WTC11 (cell line): ENCODE results near the gene UBE3C. TPM values are rescaled to one million over a fixed set of nuclear protein-coding genes. Genes with fewer than 3 reads are reported as not detected.
A peak's percentile ranks its signal among the peaks of the same experiment; 100 is the strongest.

ENCODE experiments used
- ATAC-seq: fragments of 200-7000 bp; cut with Tn5 transposase; 2 replicates; pipeline ENCODE4 v1.10.0; 2021; ENCODE audit warnings: mild to moderate bottlenecking, moderate library complexity
- CTCF ChIA-PET: fragments of 300-600 bp; sonication (Branson Sonifier 250); formaldehyde crosslinking; loops from one replicate; lab custom pipeline; 2021; ENCODE audit warnings: antibody characterized with exemption; lab: Charles Lee
- POLR2A ChIA-PET: fragments of 350-600 bp; sonication (Branson Sonifier 250); formaldehyde crosslinking; loops from one replicate; lab custom pipeline; 2021; ENCODE audit warnings: antibody characterized with exemption; lab: Charles Lee
- DNase-seq: peaks from one replicate; pipeline ENCODE4 v3.0.0; 2021; ENCODE audit warnings: low spot score
- H3K27ac Mint-ChIP-seq: 2 replicates; pipeline ENCODE4 v1.8.0; 2021; ENCODE audit warnings: mixed read lengths
- H3K27me3 Mint-ChIP-seq: 2 replicates; pipeline ENCODE4 v1.8.0; 2021; ENCODE audit warnings: low read depth, mild to moderate bottlenecking, moderate library complexity, mixed read lengths
- H3K36me3 Mint-ChIP-seq: 2 replicates; pipeline ENCODE4 v1.8.0; 2021; ENCODE audit warnings: mixed read lengths
- H3K4me1 Mint-ChIP-seq: 2 replicates; pipeline ENCODE4 v1.8.0; 2022; ENCODE audit warnings: mixed read lengths
- H3K4me3 Mint-ChIP-seq: 2 replicates; pipeline ENCODE4 v1.8.0; 2021; ENCODE audit warnings: mild to moderate bottlenecking, moderate library complexity, mixed read lengths
- H3K9me3 Mint-ChIP-seq: 2 replicates; pipeline ENCODE4 v1.8.0; 2021; ENCODE audit warnings: mixed read lengths
- E2F5 ChIP-seq: sonication (generic); formaldehyde crosslinking; IDR thresholded peaks from 2 replicates; pipeline ENCODE4 v1.8.1; 2022; ENCODE audit warnings: mild to moderate bottlenecking, moderate library complexity, missing genetic modification reagents
- ELF4 ChIP-seq: sonication (generic); formaldehyde crosslinking; IDR thresholded peaks from 2 replicates; pipeline ENCODE4 v1.8.1; 2022; ENCODE audit warnings: low read depth, mild to moderate bottlenecking, moderate library complexity, missing genetic modification reagents
- ERG ChIP-seq: fragments of 250-450 bp; sonication (Bioruptor Pico); IDR thresholded peaks from 2 replicates; pipeline ENCODE4 v1.8.0; 2021; ENCODE audit warnings: mild to moderate bottlenecking
- ETV6 ChIP-seq: sonication (generic); formaldehyde crosslinking; IDR thresholded peaks from 2 replicates; pipeline ENCODE4 v1.8.1; 2022; ENCODE audit warnings: mild to moderate bottlenecking, missing genetic modification reagents
- FOXP1 ChIP-seq: sonication (generic); formaldehyde crosslinking; IDR thresholded peaks from 2 replicates; pipeline ENCODE4 v1.8.0; 2022; ENCODE audit warnings: missing genetic modification reagents, mild to moderate bottlenecking, moderate library complexity, borderline replicate concordance
- KAT7 ChIP-seq: sonication (generic); formaldehyde crosslinking; IDR thresholded peaks from 2 replicates; pipeline ENCODE4 v1.8.1; 2023; ENCODE audit warnings: missing genetic modification reagents, mild to moderate bottlenecking, borderline replicate concordance
- MAX ChIP-seq: sonication (generic); formaldehyde crosslinking; IDR thresholded peaks from 2 replicates; pipeline ENCODE4 v1.8.0; 2022; ENCODE audit warnings: mild to moderate bottlenecking, missing genetic modification reagents
- MXD4 ChIP-seq: fragments of 250-450 bp; sonication (Bioruptor Pico); IDR thresholded peaks from 2 replicates; pipeline ENCODE4 v1.8.0; 2021; ENCODE audit warnings: mild to moderate bottlenecking, moderate library complexity, borderline replicate concordance
- MYBL2 ChIP-seq: sonication (generic); formaldehyde crosslinking; IDR thresholded peaks from 2 replicates; pipeline ENCODE4 v1.8.1; 2023; ENCODE audit warnings: mild to moderate bottlenecking, moderate library complexity, missing genetic modification reagents
- NR1H2 ChIP-seq: sonication (generic); formaldehyde crosslinking; IDR thresholded peaks from 2 replicates; pipeline ENCODE4 v1.9.0; 2021; ENCODE audit warnings: mild to moderate bottlenecking, moderate library complexity, missing genetic modification reagents
- PRRX2 ChIP-seq: fragments of 250-450 bp; sonication (Bioruptor Pico); IDR thresholded peaks from 2 replicates; pipeline ENCODE4 v1.8.0; 2021; ENCODE audit warnings: mild to moderate bottlenecking
- ZNF416 ChIP-seq: fragments of 250-450 bp; sonication (Bioruptor Pico); IDR thresholded peaks from 2 replicates; pipeline ENCODE4 v1.9.0; 2021; ENCODE audit warnings: mild to moderate bottlenecking, inconsistent platforms
- ZNF423 ChIP-seq: fragments of 250-450 bp; sonication (Bioruptor Pico); IDR thresholded peaks from 2 replicates; pipeline ENCODE4 v2.1.2; 2022; ENCODE audit warnings: mild to moderate bottlenecking, moderate library complexity
- total RNA-seq: library from RNA; stranded (reverse); gene quantifications from 3 replicates; pipeline ENCODE4 v1.2.3, GENCODE V29; 2021
- TF ChIP-seq, protein P1 (sequence below): sonication (generic); formaldehyde crosslinking; IDR thresholded peaks from 2 replicates; pipeline ENCODE4 v1.8.1; 2022; ENCODE audit warnings: low read depth, mild to moderate bottlenecking, moderate library complexity, missing genetic modification reagents, borderline replicate concordance
- TF ChIP-seq, protein P2 (sequence below): fragments of 250-450 bp; sonication (Bioruptor Pico); IDR thresholded peaks from 2 replicates; pipeline ENCODE4 v1.9.0; 2021; ENCODE audit warnings: mild to moderate bottlenecking
- TF ChIP-seq, protein P3 (sequence below): sonication (generic); formaldehyde crosslinking; IDR thresholded peaks from 2 replicates; pipeline ENCODE4 v1.8.1; 2023; ENCODE audit warnings: mild to moderate bottlenecking, missing genetic modification reagents, borderline replicate concordance

The UBE3C gene
- total RNA-seq, 1 experiment from 2014 or later, result 59.7 TPM

- TF ChIP-seq, protein P1, sequence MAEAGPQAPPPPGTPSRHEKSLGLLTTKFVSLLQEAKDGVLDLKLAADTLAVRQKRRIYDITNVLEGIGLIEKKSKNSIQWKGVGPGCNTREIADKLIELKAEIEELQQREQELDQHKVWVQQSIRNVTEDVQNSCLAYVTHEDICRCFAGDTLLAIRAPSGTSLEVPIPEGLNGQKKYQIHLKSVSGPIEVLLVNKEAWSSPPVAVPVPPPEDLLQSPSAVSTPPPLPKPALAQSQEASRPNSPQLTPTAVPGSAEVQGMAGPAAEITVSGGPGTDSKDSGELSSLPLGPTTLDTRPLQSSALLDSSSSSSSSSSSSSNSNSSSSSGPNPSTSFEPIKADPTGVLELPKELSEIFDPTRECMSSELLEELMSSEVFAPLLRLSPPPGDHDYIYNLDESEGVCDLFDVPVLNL (CRISPR knock-in tag), result no peak
- no peak for TF ChIP-seq NR1H2 (CRISPR knock-in tag)
These were observed 101.0 kb downstream of the UBE3C start (continued) for GRCh38 chr7:157239571-157240270.

- TF ChIP-seq FOXP1 (CRISPR knock-in tag) (no peak), KAT7 (CRISPR knock-in tag) (no peak), ETV6 (CRISPR knock-in tag) (no peak), E2F5 (CRISPR knock-in tag) (no peak), MYBL2 (CRISPR knock-in tag) (no peak), ZNF416 (no peak), ELF4 (CRISPR knock-in tag) (no peak), ZNF423 (CRISPR knock-in tag) (no peak), MXD4 (CRISPR knock-in tag) (no peak), MAX (CRISPR knock-in tag) (no peak), ERG (CRISPR knock-in tag) (no peak), PRRX2 (CRISPR knock-in tag) (no peak)
- TF ChIP-seq, protein P2, sequence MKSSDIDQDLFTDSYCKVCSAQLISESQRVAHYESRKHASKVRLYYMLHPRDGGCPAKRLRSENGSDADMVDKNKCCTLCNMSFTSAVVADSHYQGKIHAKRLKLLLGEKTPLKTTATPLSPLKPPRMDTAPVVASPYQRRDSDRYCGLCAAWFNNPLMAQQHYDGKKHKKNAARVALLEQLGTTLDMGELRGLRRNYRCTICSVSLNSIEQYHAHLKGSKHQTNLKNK (CRISPR knock-in tag), result no peak
- TF ChIP-seq, protein P3, sequence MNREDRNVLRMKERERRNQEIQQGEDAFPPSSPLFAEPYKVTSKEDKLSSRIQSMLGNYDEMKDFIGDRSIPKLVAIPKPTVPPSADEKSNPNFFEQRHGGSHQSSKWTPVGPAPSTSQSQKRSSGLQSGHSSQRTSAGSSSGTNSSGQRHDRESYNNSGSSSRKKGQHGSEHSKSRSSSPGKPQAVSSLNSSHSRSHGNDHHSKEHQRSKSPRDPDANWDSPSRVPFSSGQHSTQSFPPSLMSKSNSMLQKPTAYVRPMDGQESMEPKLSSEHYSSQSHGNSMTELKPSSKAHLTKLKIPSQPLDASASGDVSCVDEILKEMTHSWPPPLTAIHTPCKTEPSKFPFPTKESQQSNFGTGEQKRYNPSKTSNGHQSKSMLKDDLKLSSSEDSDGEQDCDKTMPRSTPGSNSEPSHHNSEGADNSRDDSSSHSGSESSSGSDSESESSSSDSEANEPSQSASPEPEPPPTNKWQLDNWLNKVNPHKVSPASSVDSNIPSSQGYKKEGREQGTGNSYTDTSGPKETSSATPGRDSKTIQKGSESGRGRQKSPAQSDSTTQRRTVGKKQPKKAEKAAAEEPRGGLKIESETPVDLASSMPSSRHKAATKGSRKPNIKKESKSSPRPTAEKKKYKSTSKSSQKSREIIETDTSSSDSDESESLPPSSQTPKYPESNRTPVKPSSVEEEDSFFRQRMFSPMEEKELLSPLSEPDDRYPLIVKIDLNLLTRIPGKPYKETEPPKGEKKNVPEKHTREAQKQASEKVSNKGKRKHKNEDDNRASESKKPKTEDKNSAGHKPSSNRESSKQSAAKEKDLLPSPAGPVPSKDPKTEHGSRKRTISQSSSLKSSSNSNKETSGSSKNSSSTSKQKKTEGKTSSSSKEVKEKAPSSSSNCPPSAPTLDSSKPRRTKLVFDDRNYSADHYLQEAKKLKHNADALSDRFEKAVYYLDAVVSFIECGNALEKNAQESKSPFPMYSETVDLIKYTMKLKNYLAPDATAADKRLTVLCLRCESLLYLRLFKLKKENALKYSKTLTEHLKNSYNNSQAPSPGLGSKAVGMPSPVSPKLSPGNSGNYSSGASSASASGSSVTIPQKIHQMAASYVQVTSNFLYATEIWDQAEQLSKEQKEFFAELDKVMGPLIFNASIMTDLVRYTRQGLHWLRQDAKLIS, result no peak
- peaks cover 33% of the 10 kb centered on the region for H3K36me3 Mint-ChIP-seq
- DNase-seq (no peak), ATAC-seq (no peak)
- H3K27me3 Mint-ChIP-seq, result no peaks in the 10 kb centered on the region
- H3K4me3 Mint-ChIP-seq, result no peak overlapping the region
- POLR2A ChIA-PET, result no interaction called here
- CTCF ChIA-PET, result no interaction called here
- H3K9me3 Mint-ChIP-seq, result peaks cover 13% of the 10 kb centered on the region
- H3K4me1 Mint-ChIP-seq, result peaks cover 6% of the 10 kb centered on the region
- H3K27ac Mint-ChIP-seq, result peak overlapping the region; percentile 46; the same call in 1 of the 2 replicates
These were observed 102.9 kb downstream of the UBE3C start for GRCh38 chr7:157241631-157242030.
